PFSK-1 (cell line): ENCODE measurements around the gene ABR.

Source experiments
- SIN3A ChIP-seq: IDR thresholded peaks from 2 replicates; pipeline ENCODE4 v1.6.1; 2012; ENCODE audit warnings: mild to moderate bottlenecking, low read length, moderate library complexity, borderline replicate concordance; ENCODE audit not compliant: insufficient read depth
- TAF1 ChIP-seq: IDR thresholded peaks from 2 replicates; pipeline ENCODE4 v1.6.1; 2012; ENCODE audit warnings: low read length, control low read depth, borderline replicate concordance; ENCODE audit not compliant: insufficient read depth
- TF ChIP-seq, protein P1 (sequence below), 2 experiments: IDR thresholded peaks; 2 replicates each; pipeline versions ENCODE4 v1.6.1 to v1.8.0; 2011 to 2012; ENCODE audit warnings: low read depth in 2 of 2, low read length in 2 of 2, control low read depth in 1 of 2, inconsistent platforms in 1 of 2, mild to moderate bottlenecking in 1 of 2, moderate library complexity in 1 of 2; ENCODE audit not compliant: insufficient read depth in 1 of 2

DNA sequence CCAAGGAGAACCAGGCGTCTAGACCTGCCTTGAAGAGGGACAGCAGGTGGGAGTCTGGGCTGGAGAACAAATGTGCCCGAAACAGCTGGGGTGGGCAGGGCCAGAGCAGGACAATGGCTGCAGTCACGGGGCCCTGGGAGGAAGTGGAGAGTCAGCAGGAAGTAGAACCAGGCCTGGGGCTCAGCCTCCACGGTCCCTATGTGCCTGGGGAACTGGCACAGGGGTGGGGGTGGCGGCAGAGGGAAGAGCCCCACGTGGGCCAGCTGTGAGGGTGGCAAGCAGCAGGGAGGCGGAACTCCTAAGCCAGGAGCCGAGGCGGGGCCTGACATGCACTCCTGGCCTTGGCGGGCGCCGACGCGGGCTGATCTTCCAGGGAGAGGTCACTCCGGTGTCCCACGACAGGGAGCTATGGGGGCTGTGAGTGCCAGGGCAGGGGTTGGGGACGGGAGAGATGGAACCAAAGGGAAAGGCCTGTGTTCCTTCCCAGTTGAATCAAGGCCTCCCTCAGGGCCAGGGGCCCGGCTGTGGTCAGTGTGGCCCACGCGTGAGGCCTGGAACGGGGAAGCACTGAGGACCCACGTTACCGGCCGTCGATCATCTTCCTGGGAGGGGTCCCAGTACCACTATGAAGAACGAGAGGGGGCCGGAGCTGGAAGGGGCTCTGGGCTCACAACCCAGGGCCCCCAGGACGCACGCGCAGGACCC, 140.1 kb downstream of the ABR start:
- TF ChIP-seq, protein P1, sequence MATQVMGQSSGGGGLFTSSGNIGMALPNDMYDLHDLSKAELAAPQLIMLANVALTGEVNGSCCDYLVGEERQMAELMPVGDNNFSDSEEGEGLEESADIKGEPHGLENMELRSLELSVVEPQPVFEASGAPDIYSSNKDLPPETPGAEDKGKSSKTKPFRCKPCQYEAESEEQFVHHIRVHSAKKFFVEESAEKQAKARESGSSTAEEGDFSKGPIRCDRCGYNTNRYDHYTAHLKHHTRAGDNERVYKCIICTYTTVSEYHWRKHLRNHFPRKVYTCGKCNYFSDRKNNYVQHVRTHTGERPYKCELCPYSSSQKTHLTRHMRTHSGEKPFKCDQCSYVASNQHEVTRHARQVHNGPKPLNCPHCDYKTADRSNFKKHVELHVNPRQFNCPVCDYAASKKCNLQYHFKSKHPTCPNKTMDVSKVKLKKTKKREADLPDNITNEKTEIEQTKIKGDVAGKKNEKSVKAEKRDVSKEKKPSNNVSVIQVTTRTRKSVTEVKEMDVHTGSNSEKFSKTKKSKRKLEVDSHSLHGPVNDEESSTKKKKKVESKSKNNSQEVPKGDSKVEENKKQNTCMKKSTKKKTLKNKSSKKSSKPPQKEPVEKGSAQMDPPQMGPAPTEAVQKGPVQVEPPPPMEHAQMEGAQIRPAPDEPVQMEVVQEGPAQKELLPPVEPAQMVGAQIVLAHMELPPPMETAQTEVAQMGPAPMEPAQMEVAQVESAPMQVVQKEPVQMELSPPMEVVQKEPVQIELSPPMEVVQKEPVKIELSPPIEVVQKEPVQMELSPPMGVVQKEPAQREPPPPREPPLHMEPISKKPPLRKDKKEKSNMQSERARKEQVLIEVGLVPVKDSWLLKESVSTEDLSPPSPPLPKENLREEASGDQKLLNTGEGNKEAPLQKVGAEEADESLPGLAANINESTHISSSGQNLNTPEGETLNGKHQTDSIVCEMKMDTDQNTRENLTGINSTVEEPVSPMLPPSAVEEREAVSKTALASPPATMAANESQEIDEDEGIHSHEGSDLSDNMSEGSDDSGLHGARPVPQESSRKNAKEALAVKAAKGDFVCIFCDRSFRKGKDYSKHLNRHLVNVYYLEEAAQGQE (IDR thresholded peaks at IDR 0.05; ENCODE audit: insufficient read depth in 1 of 2, low read depth in 2 of 2, low read length in 2 of 2) = no peak
- TF ChIP-seq SIN3A (no peak), TAF1 (no peak)
